LoVo (cell line): ENCODE measurements around the gene CREBBP.

Source experiments
- DNase-seq: peaks from one replicate; pipeline ENCODE4 v3.0.0-alpha.2; 2016; ENCODE audit warnings: low spot score

The CREBBP gene

DNA sequence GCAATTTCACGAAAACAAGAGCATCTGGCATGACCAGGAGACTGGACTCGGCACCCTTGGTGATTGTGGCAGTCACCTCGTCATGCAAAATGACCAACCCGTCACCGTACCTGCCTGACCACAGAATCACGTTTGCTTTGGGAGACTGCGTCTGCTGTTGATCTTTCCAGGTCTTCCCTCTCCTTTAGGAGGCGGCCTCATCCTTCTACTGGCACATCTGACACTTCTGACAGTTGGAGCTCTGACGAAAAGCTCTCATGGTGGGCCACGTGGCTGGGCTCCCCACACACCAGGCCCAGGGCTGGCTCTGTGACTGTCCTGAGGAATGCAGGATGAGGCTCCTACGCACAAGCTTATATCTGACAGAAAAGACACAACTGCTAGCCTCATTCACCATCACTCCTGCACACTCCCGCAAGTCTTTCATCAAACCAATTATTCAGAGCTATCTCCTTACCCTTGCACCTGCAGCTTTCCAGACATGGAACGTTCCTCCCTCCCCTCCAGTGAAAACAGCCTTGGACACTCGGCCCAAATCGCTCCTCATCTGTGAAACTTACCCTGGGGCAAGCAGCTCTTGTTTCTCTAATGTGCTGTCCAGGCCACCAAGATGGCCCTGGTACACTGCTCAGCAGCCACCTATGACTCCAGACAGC, 166.8 kb downstream of the CREBBP start:
- DNase-seq: no peak

DNA sequence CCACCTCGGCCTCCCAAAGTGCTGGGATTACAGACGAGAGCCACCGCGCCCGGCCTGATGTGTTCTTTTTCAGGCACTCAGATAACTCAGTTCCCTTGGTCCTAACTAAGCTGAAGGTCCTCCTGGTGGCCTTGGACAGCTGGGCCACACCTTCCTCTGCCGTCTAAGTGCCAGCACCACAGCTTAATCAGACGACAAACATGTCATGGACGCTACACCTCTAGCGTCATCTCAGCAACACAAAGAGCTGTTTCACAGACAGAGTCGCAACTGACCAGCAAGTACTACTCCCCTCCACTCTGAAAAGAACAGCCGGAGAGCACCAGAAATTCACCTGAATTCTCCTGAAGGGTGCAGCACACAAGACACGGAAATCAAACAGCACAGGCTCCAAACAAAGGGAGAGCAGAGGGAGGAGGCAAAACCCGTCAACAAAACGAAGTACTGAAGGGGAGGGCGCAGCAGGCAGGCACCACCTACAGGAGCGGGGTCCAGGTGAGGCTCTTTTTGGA, 167.6 kb downstream of the CREBBP start:
- no peak for DNase-seq

DNA sequence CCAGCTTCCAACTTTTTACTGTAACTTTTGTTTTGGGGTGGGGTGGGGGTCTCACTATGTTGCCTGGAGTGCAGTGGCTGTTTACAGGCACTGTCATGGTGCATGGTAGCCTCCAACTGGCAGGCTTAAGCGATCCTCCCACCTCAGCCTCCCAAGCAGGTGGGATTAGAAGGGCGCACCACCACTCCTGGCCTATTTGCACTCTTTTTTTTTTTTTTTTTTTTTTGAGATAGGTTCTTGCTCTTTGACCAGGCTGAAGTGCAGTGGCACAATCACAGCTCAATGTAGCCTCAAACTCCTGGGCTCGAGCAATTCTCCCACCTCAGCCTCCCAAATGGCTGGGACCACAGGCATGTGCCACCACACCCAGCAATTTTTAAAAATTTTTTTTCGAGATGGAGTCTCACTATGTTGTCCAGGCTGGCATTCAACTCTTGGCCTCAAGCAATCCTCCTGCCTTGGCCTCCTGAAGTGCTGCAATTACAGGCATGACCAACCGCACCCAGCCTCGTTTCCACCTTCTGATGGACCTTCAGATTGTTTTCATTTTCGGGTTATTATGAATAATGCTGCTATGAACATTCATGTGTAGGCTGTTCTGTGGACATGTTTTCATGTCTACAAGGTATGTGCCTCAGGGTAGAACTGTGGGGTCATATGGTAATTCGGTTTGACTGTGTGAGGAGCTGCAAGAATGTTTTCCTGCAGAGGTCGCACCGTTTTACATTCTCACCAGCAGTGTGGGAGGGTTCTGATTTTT, 174.1 kb downstream of the CREBBP start:
- DNase-seq: no peak

DNA sequence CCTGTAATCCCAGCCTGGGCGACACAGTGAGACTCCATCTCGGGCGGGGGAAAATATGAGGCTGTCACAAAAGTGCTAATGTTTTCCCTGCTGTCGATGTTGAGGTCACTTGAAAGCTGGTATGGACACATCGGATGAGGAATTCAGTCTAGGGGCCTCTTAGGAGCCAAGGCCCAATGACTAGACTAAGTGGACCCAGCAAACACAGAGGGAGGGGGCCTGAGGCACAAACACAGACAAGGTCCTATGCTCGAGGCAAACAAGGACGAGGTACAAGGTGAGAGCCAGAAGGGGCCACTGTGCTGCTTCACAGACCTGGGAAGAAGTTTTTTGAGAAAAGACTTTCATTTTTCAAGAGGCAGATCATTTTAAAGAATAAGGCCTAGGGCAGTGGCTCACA, 178.4 kb downstream of the CREBBP start:
- no peak for DNase-seq

DNA sequence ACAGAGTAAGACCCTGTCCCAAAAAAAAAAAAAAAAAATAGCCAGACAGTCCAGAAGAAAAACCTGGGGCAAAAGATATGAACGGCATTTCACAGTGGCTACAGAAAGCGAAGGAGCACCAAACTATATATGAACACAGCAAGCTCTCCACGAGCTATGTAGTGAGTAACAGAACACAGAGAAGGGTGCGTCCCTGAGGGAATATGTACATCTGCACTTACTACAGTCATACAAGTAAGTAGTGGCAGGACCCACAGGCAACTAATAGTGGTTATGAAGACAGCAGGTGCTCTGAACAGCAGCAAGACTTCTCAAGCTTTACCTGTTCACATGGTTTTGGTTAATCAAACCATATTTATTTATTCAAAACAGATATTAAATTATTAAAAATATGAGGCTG, 179.0 kb downstream of the CREBBP start:
- DNase-seq: no peak

DNA sequence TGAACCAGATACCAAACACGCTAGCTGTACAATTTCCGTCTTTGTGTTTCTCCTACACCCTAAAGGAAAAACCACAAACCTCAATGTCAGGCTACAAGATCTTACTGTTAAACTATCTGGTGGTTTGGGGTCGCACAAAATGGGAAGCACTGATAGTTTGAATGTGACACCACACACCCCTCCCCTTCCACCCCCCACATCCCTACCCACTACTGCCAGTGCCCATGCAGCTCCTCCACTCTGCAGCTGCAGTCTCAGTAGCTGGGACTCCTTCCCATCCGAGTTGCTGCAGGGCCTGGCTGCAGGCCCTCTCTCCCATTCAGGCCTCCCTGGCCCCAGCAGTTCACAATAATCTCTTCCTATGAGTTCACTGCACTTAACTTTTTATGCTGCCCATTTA, 181.6 kb downstream of the CREBBP start:
- DNase-seq: no peak

DNA sequence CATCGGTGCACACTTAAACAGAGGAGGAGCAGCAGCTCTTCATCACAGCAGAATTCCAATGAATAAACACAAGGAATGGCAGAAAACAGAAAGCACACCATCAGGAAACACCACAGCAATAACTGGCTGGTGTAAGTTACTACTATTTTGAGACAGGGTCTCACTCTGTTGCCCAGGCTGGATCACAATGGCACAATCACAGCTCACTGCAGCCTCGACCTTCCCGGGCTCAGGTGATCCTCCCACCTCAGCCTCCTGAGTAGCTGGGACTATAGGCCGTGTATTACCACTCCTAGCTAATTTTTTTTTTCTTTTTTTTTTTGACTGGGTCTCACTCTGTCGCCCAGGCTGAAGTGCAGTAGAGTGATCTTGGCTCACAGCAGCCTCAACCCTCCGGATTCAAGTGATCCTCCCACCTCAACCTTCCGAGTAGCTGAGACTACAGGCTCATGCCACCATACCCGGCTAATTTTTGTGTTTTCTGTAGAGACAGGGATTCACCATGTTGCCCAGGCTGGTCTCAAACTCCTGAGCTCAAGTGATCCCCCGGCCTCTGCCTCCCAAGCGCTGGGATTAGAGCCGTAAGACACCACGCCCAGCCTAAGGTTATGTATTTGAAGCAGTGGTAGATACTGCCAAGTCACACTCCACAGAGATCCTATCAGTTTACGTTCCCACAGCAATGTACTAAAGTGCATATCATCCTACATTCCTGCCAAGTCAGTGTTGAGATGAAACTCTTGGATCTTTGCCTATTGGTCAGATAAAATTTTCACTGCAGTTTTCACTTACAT, 183.9 kb downstream of the CREBBP start:
- DNase-seq: peak; percentile 46

DNA sequence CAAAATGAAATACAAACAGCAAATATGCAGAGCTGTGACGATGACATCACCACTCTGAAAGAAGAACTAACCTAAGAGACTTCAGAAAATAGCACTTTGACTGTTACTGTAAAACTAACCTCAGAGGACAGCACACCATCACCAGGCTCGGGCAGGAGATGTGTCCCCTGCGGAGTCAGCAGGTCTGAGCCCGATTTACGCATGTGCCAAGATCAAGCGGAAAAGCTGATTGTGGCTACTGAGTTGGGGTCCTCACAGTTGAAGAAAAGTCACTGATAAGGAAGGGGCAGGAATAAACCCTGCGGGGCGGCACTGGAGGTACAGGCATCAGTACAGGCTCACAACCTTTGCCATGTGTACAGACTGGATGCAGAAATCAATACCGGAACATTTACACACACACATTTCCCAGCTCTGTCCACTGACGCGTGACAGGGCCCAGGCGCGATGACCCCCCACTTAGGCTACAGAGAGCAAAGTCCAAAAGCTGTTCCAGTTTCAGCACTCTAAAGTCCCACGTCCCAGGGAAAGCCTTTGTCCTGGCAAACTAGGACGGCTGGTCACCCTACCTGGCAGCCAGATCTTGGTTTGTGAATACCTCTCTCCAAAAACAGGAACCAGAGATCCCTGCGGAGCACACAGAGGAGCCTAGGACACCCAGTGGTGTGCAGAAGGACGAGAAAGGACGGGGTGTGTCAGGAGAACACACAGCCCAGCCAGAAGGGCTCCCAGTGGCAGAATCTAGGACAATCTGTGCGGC, 184.7 kb downstream of the CREBBP start:
- no peak for DNase-seq

DNA sequence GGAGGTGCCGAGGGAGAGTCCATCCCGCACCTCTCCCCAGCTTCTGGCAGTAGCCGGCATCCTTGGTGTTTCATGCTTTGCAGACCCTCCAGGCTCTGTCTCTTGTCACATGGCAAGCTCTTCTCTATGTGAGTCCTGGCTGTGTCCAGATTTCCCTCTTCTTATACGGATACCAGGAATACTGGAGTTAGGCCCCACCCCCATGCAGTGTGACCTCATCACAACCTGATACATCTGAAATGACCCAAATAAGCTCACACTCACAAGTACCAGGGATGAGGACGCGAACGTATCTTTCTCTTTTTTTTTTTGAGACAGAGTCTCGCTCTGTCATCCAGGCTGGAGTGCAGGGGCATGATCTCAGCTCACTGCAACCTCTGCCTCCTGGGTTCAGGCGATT, 186.5 kb downstream of the CREBBP start:
- no peak for DNase-seq

DNA sequence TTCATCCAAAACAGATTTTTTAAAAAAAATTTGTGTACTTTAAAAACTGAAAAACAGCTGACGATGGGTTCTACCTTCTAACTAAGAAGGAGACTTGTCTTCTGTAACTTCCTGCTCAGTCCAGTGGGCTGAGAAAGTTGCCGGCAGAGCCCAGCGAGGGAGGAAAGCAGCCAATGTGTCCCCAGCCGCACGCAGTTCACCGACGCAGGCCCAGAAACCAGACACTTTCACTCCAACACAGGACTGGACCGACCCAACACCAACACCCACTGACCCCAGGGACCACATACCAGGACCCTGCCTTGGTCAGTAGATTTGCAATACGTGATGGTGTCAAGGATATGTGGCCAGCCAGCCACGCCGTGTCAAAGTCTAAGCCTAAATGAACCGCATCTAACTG, 188.8 kb downstream of the CREBBP start:
- no peak for DNase-seq

DNA sequence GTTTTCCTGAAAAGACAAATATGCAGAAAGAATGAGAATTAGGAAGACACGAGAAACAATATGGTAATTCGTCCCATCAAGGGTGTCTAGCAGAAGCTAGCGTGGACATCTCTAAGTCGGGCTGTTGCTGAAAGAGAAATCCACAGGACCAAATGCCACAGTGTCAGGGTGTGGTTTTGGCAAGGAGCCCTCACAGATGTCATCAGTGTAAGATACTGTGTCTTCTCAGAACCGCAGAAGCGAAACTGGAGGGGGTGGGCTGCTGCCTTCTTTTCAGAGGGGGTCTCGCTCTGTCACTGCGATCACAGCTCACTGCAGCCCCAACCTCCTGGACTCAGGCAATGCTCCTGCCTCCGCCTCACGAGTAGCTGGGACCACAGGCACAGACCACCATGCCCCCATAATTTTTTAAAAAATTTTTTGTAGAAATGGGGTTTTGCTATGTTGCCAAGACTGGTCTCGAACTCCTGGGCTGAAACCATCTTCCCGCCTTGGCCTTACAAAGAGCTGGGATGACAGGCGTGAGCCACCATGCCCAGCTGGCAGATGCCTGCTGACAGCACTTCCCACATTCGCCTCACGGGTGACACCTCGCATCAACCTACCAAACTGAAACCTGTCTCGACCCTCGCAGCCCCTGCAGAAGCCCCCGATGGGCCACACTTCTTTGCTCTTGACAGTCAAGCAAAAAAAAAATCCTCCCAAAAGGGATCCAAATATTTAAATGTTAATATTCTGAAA, 189.4 kb downstream of the CREBBP start:
- no peak for DNase-seq

DNA sequence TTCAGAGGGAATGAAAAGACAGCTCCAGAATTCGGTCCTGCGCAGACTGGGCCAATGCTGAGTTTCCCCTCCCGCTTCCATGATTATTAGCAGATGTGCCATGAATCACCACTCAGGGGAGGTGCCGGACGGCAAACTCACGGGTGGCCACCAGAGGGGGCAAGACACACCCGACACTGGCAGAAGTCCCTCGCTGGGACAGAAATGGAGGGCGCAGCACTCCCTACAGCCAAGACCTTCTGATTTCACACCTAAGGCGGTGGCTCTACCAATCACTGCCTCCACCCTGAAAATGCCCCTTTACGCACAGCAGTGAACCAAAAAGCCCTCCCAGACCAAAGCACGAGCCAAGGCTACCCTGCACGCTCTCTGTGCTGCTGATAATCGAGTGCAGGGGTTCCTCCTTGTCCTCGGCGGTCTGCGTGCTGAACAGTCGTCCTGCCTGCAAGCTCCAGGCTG, 190.0 kb downstream of the CREBBP start:
- peak; percentile 60 for DNase-seq

DNA sequence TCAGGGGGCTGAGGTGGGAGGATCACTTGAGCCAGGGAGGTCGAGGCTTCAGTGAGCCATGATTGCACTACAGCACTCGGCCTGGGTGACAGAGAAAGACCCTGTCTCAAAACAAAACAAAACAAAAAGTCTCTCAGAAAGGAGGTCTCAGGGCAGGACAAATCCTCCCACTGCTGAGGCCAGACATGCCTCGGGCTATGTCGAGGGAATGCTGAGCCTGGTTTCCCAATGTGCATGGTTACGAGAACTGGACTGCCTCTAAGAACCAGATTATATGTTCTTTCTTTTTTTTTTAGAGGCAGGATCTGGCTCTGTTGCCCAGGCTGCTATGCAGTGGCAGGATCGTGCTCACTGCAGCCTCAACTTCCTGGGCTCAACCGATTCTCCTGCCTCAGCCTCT, 190.8 kb downstream of the CREBBP start:
- no peak for DNase-seq

DNA sequence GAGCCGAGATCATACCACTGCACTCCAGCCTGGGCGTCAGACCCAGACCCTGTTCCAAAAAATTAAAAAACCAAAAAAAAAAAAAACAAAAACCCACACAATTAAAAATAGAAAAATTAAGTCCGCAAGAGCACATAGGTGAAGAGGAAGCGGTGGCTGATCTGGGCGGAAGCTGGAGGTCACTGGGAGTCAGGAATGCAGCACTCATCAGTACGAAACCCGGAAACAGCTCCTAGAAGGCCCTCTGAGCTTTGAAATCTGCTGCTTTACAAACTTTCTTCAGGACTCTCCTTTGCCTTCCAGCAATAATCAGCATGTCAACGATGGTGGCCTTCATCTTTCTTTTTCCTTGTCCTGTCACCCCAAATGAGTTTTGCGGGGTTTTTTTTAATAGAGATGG, 192.7 kb downstream of the CREBBP start:
- no peak for DNase-seq

DNA sequence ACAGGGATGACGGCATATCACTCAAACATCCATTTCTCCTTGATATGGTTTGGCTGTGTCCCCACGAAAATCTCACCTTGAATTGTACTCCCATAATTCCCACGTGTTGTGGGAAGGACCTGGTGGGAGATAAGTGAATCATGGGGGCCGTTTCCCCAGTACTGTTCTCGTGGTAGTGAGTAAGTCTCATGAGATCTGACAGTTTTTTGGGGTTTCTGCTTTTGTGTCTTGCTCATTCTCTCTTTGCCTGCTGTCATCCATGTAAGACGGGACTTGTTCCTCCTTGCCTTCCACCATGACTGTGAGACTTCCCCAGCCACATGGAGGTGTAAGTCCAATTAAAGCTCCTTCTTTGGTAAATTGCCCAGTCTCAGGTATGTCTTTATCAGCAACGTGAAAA, 193.5 kb downstream of the CREBBP start:
- DNase-seq: no peak

DNA sequence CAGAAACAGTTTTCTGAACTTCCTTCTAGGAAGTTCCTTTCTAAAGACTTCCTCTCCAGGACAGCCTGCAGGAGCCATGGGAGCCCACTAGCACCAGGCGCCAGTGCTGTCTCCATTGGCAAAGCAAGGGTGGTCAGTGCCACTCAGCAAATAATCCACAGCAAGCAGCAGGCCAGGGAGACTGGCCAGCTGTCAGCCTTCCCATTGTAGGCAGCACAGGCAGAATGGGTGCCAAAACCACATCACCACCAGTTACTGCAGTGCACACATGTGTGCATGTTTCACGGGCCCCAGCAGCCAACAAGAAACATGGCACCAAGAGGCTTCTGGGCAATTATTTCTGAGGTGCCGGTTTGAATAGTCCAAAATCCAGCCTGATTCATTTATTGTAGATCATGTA, 199.3 kb downstream of the CREBBP start:
- DNase-seq: no peak

DNA sequence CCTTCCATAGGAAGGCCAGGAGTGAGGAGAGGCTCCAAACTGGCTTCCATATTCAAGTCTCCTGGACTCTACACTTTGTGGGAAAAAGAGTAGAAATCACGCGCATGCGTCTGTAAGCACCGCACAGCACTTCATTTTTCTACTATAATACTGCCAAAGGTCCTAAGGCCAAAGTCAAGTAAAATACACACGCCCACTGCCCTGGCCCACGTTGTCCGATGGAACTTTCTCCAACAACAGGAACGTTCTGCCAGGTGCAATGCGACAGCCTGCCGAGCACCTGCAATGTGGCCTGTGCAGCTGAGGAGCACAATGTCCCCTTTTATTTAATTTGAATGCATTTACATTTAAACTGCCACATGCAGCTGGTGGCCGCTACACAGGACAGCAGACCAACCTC, 202.5 kb downstream of the CREBBP start:
- no peak for DNase-seq

DNA sequence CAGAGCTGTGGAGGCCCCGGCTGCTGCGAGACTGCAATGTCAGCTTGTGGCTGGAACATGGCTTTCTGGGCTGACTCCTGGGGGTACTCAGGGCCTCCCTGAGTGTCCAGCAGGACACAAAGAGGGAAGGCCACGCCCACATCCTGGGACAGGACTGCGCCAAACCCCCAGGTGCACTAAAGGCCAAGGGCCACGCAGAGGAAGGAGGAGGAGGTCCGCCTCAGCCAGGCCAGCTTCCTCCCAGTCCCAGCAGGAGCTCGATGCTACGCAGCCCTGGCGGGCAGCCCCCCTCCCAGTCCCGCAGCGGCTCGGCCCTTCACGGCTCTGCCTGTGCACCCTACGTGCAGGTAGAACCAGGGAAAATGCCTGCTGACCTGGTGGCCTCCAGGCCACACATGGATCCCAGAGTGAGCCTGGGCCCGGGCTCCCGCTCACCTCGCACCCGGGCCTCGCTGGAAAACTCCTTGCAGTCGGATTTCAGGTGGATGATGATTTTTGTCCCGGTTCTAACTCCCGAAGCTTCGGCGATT, 204.8 kb downstream of the CREBBP start:
- DNase-seq: no peak
